Breast epithelium (tissue), 4 donors: ENCODE results near the gene RAB20. TPM values are rescaled to one million over a fixed set of nuclear protein-coding genes. Genes with fewer than 3 reads are reported as not detected.
A peak's percentile ranks its signal among the peaks of the same experiment; 100 is the strongest.
"Not testable (repeated sequence)": the region's sequence is repeated elsewhere in the genome, so short reads cannot be mapped to it uniquely, and the experiment has no call there.

Source experiments
- DNase-seq, 2 donors: peaks; one replicate each; pipeline ENCODE4 v3.0.0-alpha.2; 2019; ENCODE audit warnings: low spot score in 2 of 2
- H3K27ac ChIP-seq, 2 donors: fragments of 200-600 bp; sonication (generic) in 1 of 2; one replicate each; pipeline ENCODE4 v1.5.1; 2016 to 2019; ENCODE audit warnings: mild to moderate bottlenecking in 1 of 2
- H3K27me3 ChIP-seq, 2 donors: fragments of 200-600 bp; sonication (generic) in 1 of 2; one replicate each; pipeline versions ENCODE4 v1.5.1 to v1.6.0; 2017 to 2019; ENCODE audit warnings: control low read depth in 1 of 2, mild to moderate bottlenecking in 1 of 2
- H3K36me3 ChIP-seq: fragments of 200-600 bp; one replicate; pipeline ENCODE4 v1.5.1; 2019
- H3K4me1 ChIP-seq, 2 donors: fragments of 200-600 bp; sonication (generic); one replicate each; pipeline ENCODE4 v1.5.1; 2016 to 2019; ENCODE audit warnings: control low read depth in 1 of 2
- H3K4me3 ChIP-seq, 3 donors: fragments of 200-600 bp; sonication (generic); 1 replicate in 2 of 3; 2 replicates in 1 of 3; pipeline ENCODE4 v1.5.1; 2016 to 2019; ENCODE audit warnings: mild to moderate bottlenecking in 3 of 3, moderate library complexity in 2 of 3
- H3K9me3 ChIP-seq, 2 donors: fragments of 200-600 bp; sonication (generic) in 1 of 2; one replicate each; pipeline ENCODE4 v1.5.1; 2016 to 2019; ENCODE audit warnings: control low read depth in 1 of 2
- POLR2A ChIP-seq: fragments of 450-650 bp; IDR thresholded peaks from one replicate; pipeline ENCODE4 v1.6.1; 2016; ENCODE audit warnings: antibody characterized with exemption, mild to moderate bottlenecking, moderate library complexity
- POLR2AphosphoS5 ChIP-seq, 3 donors: sonication (generic); formaldehyde crosslinking; IDR thresholded peaks; one replicate each; pipeline ENCODE4 v1.6.1; 2017; ENCODE audit warnings: antibody characterized with exemption in 3 of 3
- intact Hi-C: fragments of 100-400 bp; cut with DNase I; formaldehyde crosslinking; loops from one replicate; pipeline ENCODE4 v1.15.1; 2023; ENCODE audit warnings: low total_unique reads
- total RNA-seq, 3 donors: library from RNA; depleted of rRNA; stranded (reverse); fragments of >200 nt; gene quantifications; one replicate each; pipeline ENCODE4 v1.1.0, GENCODE V29; 2016
- TF ChIP-seq, protein P1 (sequence below), 3 donors: fragments of 450-650 bp; IDR thresholded peaks; one replicate each; pipeline ENCODE4 v1.5.1; 2016 to 2017; ENCODE audit warnings: antibody characterized with exemption in 3 of 3, mild to moderate bottlenecking in 3 of 3, moderate library complexity in 3 of 3

The RAB20 gene, protein sequence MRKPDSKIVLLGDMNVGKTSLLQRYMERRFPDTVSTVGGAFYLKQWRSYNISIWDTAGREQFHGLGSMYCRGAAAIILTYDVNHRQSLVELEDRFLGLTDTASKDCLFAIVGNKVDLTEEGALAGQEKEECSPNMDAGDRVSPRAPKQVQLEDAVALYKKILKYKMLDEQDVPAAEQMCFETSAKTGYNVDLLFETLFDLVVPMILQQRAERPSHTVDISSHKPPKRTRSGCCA
- total RNA-seq, result 10 to 100 TPM; 25.8 to 33.4 (median 30.0) TPM

DNA sequence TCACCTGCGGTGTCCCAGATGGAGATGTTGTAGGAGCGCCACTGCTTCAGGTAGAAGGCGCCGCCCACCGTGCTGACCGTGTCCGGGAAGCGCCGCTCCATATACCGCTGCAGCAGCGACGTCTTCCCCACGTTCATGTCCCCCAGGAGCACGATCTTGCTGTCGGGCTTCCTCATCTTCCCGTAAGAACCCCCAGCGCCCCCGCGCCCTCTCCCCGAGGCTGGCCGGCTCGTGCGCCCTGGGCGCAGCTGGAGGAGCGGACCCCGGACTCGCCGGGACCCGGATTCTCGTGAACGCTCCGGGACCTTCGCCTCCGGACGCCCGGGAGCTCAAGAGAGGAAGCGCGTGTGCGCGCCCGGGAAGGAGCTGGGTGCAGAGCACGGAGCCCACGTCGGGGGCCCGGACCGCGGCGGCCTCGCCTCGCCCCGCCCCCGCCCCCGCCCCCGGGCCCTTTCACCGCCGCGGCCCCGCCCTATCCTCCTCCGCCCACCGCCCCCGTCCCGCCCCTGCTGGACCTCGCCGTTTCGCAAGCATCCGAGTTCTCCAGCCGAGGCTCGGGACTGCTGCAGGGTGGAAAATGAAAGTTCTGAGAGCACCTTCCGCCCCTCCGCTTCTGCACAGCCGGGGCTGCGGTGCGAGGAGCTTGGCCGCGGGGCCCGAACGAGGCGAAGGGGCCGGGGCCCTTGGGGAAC lies at the start of gene RAB20:
Gene RAB20 (minus strand): TSS at position 379 of the 692 bp plus-strand sequence. CDS start 203 bp downstream, at position 176.
- no peaks in the 10 kb centered on the region for H3K9me3 ChIP-seq
- H3K27me3 ChIP-seq, result no peaks in the 10 kb centered on the region
- H3K4me1 ChIP-seq, result no peaks in the 10 kb centered on the region
- H3K4me3 ChIP-seq, result peak within 1 kb of the TSS; percentile 77 to 90 (median 81)
- TF ChIP-seq, protein P1, sequence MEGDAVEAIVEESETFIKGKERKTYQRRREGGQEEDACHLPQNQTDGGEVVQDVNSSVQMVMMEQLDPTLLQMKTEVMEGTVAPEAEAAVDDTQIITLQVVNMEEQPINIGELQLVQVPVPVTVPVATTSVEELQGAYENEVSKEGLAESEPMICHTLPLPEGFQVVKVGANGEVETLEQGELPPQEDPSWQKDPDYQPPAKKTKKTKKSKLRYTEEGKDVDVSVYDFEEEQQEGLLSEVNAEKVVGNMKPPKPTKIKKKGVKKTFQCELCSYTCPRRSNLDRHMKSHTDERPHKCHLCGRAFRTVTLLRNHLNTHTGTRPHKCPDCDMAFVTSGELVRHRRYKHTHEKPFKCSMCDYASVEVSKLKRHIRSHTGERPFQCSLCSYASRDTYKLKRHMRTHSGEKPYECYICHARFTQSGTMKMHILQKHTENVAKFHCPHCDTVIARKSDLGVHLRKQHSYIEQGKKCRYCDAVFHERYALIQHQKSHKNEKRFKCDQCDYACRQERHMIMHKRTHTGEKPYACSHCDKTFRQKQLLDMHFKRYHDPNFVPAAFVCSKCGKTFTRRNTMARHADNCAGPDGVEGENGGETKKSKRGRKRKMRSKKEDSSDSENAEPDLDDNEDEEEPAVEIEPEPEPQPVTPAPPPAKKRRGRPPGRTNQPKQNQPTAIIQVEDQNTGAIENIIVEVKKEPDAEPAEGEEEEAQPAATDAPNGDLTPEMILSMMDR (IDR thresholded peaks at IDR 0.05), result no peak
- TF ChIP-seq POLR2AphosphoS5 (IDR thresholded peaks at IDR 0.05), result peak in 2 of 3 donors; percentile 34 to 36
- no peak for TF ChIP-seq POLR2A
- H3K36me3 ChIP-seq, result no peaks in the 10 kb centered on the region
- intact Hi-C loops, result no loop called here
- DNase-seq, result peak; percentile 74 to 84
- peak within 1 kb of the TSS; percentile 91 to 96 for H3K27ac ChIP-seq

DNA sequence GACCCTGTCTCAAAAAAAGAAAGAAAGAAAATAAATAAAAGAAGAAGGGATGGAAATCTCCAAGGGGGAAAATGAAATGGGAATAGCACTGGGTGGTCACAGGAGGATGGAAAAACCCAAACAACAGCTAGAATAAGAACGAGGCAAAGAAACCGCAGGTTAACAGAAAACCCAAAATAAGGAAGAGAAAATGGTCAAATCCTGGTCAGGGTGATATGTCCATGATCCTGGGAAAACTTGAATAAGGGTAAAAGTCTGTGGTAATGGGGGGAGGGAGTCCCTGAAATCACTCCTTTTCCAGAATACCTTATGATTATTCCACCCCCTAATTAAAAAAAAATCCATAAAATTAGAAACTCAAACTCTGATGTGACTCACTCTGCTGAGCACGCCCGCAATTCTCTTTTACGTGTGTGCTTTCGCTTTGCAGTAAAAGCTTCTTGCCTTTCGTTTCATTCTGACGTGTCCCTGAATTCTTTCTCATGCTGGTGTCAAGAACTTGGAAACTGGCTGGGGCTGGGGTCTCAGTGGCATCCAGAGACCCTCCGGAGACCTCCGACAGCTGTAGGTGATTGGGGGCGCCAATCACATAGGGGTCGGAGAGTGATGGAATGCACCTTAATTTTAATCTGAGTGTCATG lies 49.6 kb upstream of the RAB20 start:
- Histone ChIP-seq H3K4me1 (no peaks in the 10 kb centered on the region), H3K27me3 (no peaks in the 10 kb centered on the region), H3K36me3 (no peaks in the 10 kb centered on the region), H3K4me3 (no peak overlapping the region), H3K9me3 (no peaks in the 10 kb centered on the region), H3K27ac (no peak overlapping the region)
- TF ChIP-seq, protein P1 (IDR thresholded peaks at IDR 0.05), result no peak
- TF ChIP-seq POLR2AphosphoS5 (IDR thresholded peaks at IDR 0.05) (no peak), POLR2A (no peak)
- intact Hi-C loops, result no loop called here
- DNase-seq, result no peak

DNA sequence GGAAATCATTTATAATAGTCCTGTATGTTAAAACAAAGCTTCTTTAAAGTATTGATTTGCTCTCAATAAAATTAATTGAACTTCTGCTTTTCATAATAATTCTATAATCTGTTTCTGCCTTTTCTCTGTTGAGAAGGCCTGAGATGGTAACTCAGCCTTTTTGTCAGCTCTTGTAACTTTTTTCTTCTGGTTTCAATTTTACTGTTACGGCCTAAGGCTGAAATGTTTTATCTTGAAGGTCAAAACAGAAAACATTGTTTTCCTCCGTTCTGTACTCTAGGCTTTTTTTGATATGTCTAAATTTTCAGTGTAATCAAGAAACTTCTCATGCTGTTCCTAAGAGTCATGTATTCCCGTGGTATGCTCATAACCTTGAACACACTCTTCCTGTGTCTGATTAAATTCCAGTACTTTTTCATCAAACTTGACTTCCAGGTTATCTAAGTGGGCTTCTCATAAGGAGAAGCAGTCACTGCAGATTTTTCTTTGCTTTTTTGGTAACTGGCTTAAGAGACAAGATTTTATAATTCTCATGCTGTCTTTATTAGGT lies 46.2 kb upstream of the RAB20 start:
- Histone ChIP-seq H3K9me3 (no peaks in the 10 kb centered on the region), H3K36me3 (no peaks in the 10 kb centered on the region), H3K4me1 (no peaks in the 10 kb centered on the region), H3K27me3 (no peaks in the 10 kb centered on the region), H3K27ac (peak overlapping the region in 1 of 2 donors; percentile 11), H3K4me3 (no peak overlapping the region)
- intact Hi-C loops, result no loop called here
- no peak for DNase-seq
- TF ChIP-seq POLR2A, result no peak
- TF ChIP-seq, protein P1 (IDR thresholded peaks at IDR 0.05), result no peak

DNA sequence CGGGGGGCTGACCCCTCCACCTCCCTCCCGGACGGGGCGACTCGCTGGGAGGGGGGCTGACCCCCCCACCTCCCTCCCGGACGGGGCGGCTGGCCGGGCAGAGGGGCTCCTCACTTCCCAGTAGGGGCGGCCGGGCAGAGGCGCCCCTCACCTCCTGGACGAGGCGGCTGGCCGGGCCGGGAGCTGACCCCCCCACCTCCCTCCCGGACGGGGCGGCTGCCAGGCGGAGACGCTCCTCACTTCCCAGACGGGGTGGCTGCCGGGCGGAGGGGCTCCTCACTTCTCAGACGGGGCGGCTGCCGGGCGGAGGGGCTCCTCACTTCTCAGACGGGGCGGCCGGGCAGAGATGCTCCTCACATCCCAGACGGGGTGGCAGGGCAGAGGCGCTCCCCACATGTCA lies 44.8 kb upstream of the RAB20 start:
- H3K27me3 ChIP-seq, H3K9me3 ChIP-seq, H3K36me3 ChIP-seq, H3K27ac ChIP-seq, intact Hi-C loops, H3K4me3 ChIP-seq, DNase-seq, H3K4me1 ChIP-seq: not testable (repeated sequence)

DNA sequence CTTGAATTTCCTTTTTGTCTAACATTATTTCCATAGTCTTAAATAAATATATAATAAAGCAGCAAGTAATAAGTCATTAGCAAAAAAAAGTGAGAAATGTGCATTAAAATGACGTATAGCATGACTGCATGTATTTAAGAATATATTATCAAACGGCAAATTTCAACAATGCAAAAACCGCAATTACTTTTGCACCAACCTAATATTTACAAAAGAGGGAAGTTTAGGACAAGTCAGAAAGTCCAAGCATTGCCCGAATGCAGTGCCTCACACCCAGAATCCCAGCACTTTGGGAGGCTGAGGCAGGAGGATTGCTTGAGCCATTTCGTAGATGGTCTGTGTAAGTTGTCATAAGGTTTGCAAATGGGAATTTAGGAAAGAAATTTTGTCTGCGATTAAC lies 43.6 kb upstream of the RAB20 start:
- Histone ChIP-seq H3K4me1 (no peaks in the 10 kb centered on the region), H3K36me3 (no peaks in the 10 kb centered on the region), H3K27me3 (no peaks in the 10 kb centered on the region), H3K9me3 (no peaks in the 10 kb centered on the region), H3K27ac (no peak overlapping the region), H3K4me3 (no peak overlapping the region)
- TF ChIP-seq POLR2A (no peak), POLR2AphosphoS5 (IDR thresholded peaks at IDR 0.05) (no peak)
- TF ChIP-seq, protein P1 (IDR thresholded peaks at IDR 0.05), result no peak
- intact Hi-C loops, result no loop called here
- DNase-seq, result no peak
